ENCODE measurements around the gene ZNF831. TPM values are rescaled to one million over a fixed set of nuclear protein-coding genes. Genes with fewer than 3 reads are reported as not detected.

The ZNF831 gene
- total and polyA plus RNA-seq, 10 of the 15 experiments (the other 5 are each of a cell fraction or from before 2014, with no cell fraction given) = 0.01 to 0.97 (median 0.23) TPM

DNA sequence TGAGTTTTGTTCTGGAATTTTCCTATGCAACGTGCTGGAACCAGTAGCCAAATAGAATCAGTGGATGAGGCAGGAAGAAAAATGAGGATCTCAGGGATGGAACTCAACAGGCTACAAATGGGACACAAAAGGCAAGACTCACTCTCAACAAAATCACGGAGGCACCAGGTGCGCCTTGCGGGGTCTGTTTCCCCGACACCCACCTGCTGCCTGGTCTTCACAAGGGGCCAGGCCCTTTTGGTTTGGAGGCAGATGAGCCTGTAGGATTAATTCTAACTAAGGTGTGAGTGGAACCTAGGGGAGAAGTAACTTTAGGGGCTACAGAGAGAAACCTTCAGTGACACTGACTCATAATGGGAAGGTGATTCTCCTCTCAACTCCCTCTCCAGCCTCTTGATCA lies 56.5 kb downstream of the ZNF831 start:
- no peak for TF ChIP-seq BRCA1 (IDR thresholded peaks at IDR 0.05; ENCODE audit: low read depth, low read length)
- no peak for TF ChIP-seq MYC (IDR thresholded peaks at IDR 0.05; ENCODE audit: insufficient read depth, insufficient read length, insufficient replicate concordance, low read length, severe bottlenecking)
- no peak for TF ChIP-seq CHD2 (IDR thresholded peaks at IDR 0.05; ENCODE audit: borderline replicate concordance, low read depth, low read length)
- TF ChIP-seq, protein P1, sequence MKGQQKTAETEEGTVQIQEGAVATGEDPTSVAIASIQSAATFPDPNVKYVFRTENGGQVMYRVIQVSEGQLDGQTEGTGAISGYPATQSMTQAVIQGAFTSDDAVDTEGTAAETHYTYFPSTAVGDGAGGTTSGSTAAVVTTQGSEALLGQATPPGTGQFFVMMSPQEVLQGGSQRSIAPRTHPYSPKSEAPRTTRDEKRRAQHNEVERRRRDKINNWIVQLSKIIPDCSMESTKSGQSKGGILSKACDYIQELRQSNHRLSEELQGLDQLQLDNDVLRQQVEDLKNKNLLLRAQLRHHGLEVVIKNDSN (IDR thresholded peaks at IDR 0.05; ENCODE audit: borderline replicate concordance, extremely low read length, insufficient read depth, low read depth, low read length) = no peak
- TF ChIP-seq TARDBP (IDR thresholded peaks at IDR 0.05; ENCODE audit: borderline replicate concordance) = no peak
- TF ChIP-seq, protein P2, sequence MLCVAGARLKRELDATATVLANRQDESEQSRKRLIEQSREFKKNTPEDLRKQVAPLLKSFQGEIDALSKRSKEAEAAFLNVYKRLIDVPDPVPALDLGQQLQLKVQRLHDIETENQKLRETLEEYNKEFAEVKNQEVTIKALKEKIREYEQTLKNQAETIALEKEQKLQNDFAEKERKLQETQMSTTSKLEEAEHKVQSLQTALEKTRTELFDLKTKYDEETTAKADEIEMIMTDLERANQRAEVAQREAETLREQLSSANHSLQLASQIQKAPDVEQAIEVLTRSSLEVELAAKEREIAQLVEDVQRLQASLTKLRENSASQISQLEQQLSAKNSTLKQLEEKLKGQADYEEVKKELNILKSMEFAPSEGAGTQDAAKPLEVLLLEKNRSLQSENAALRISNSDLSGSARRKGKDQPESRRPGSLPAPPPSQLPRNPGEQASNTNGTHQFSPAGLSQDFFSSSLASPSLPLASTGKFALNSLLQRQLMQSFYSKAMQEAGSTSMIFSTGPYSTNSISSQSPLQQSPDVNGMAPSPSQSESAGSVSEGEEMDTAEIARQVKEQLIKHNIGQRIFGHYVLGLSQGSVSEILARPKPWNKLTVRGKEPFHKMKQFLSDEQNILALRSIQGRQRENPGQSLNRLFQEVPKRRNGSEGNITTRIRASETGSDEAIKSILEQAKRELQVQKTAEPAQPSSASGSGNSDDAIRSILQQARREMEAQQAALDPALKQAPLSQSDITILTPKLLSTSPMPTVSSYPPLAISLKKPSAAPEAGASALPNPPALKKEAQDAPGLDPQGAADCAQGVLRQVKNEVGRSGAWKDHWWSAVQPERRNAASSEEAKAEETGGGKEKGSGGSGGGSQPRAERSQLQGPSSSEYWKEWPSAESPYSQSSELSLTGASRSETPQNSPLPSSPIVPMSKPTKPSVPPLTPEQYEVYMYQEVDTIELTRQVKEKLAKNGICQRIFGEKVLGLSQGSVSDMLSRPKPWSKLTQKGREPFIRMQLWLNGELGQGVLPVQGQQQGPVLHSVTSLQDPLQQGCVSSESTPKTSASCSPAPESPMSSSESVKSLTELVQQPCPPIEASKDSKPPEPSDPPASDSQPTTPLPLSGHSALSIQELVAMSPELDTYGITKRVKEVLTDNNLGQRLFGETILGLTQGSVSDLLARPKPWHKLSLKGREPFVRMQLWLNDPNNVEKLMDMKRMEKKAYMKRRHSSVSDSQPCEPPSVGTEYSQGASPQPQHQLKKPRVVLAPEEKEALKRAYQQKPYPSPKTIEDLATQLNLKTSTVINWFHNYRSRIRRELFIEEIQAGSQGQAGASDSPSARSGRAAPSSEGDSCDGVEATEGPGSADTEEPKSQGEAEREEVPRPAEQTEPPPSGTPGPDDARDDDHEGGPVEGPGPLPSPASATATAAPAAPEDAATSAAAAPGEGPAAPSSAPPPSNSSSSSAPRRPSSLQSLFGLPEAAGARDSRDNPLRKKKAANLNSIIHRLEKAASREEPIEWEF (IDR thresholded peaks at IDR 0.05; ENCODE audit: insufficient replicate concordance, low read depth, low read length) = no peak
- no peak for TF ChIP-seq MTA2 (IDR thresholded peaks at IDR 0.05; ENCODE audit: low read depth)
- TF ChIP-seq BHLHE40 (IDR thresholded peaks at IDR 0.05; ENCODE audit: borderline replicate concordance in 1 of 2, low read depth in 2 of 2, low read length in 1 of 2) = no peak
- TF ChIP-seq ZNF274 (IDR thresholded peaks at IDR 0.05; ENCODE audit: insufficient read depth, insufficient read length) = no peak
- Histone ChIP-seq H3K27me3 (replicated peaks in 1 of 2; ENCODE audit: control insufficient read depth in 2 of 2, insufficient read depth in 2 of 2, low read length in 1 of 2) (peaks cover 8 to 9% of the 10 kb centered on the region in 2 experiments), H3K9ac (ENCODE audit: control insufficient read depth, insufficient read depth, low read length) (no peak overlapping the region), H3K4me2 (ENCODE audit: control insufficient read depth, insufficient read depth) (no peak overlapping the region), H3K4me3 (no peak overlapping the region), H3K79me2 (ENCODE audit: control insufficient read depth, insufficient read depth, low read length) (no peaks in the 10 kb centered on the region), H2AFZ (ENCODE audit: control insufficient read depth, low read depth, low read length) (no peak overlapping the region), H3K4me1 (ENCODE audit: control insufficient read depth, insufficient read depth, low read length) (no peaks in the 10 kb centered on the region), H4K20me1 (ENCODE audit: control insufficient read depth, insufficient read depth) (no peaks in the 10 kb centered on the region), H3K27ac (ENCODE audit: control insufficient read depth, insufficient read depth) (no peak overlapping the region), H3K36me3 (ENCODE audit: control insufficient read depth in 2 of 2, insufficient read depth in 2 of 2, low read length in 1 of 2) (no peaks in the 10 kb centered on the region), H3K9me3 (replicated peaks; ENCODE audit: control insufficient read depth, insufficient read depth, low read length) (no peaks in the 10 kb centered on the region)
- ChIA-PET CTCF (interaction anchor here (0.6 to 4.2 kb wide), 3 partner anchors 125 to 350 kb away, joined by 3 to 24 read pairs (median 22); no protein-coding TSS in a partner anchor), RAD21 (ENCODE audit: unreplicated experiment) (no interaction called here), SMC1A (ENCODE audit: uncharacterized antibody, unreplicated experiment) (interaction anchor here (2.7 kb wide), 1 partner anchor 356 kb away, joined by 13 read pairs; no protein-coding TSS in a partner anchor), POLR2A (no interaction called here)
- in situ Hi-C loops (cut with MboI) = no loop called here
- WGBS (ENCODE audit: insufficient coverage, insufficient replicate concordance, low lambda C conversion rate, missing lambda C conversion rate) = 60% methylated on average over 5 of the region's 5 CpGs
- intact Hi-C loops (cut with micrococcal nuclease; ENCODE audit: unreplicated experiment) = no loop called here
- no TSS peak for BruUV-seq (replicated peaks)
- DNase-seq (ENCODE audit: low read depth, low spot score) (no peak), FAIRE-seq (no peak), ATAC-seq (no peak)

All from GM12878 (cell line).